H1 (cell line): ENCODE data around the gene RAD51B. TPM values are rescaled to one million over a fixed set of nuclear protein-coding genes. Genes with fewer than 3 reads are reported as not detected.

ENCODE experiments used
- CTCF ChIA-PET: fragments of 300-600 bp; sonication (Branson Sonifier 250); formaldehyde crosslinking; loops from one replicate; lab custom pipeline; 2021; ENCODE audit not compliant: partially characterized antibody; lab: Charles Lee
- POLR2A ChIA-PET: fragments of 300-600 bp; sonication (Branson Sonifier 250); formaldehyde crosslinking; loops from one replicate; lab custom pipeline; 2021; ENCODE audit warnings: inconsistent platforms; ENCODE audit not compliant: partially characterized antibody; lab: Charles Lee
- DNase-seq, 2 experiments: peaks; one replicate each; pipeline versions ENCODE4 v3.0.0 to v3.0.0-alpha.2; 2010 to 2022; ENCODE audit warnings: low spot score in 2 of 2, low read depth in 1 of 2, mixed read lengths in 1 of 2
- FAIRE-seq: peaks from 2 replicates; lab custom pipeline; 2011; peaks lifted over from hg19 to GRCh38; lab: Jason Lieb, UNC
- H2AFZ ChIP-seq: 2 replicates; pipeline ENCODE4 v1.8.1; 2012; ENCODE audit warnings: low read length, inconsistent platforms
- H2AK5ac ChIP-seq: 2 replicates; pipeline ENCODE4 v1.6.1; 2013; ENCODE audit warnings: low read depth, low read length
- H2BK120ac ChIP-seq: replicated peaks from 2 replicates; pipeline ENCODE3; 2013; ENCODE audit warnings: low read depth, low read length, inconsistent platforms
- H2BK12ac ChIP-seq: 2 replicates; pipeline ENCODE4 v1.6.1; 2013; ENCODE audit warnings: low read depth, low read length
- H2BK15ac ChIP-seq: 2 replicates; pipeline ENCODE4 v1.6.1; 2013; ENCODE audit warnings: low read length
- H2BK20ac ChIP-seq: 2 replicates; pipeline ENCODE4 v1.6.1; 2013; ENCODE audit warnings: low read length
- H2BK5ac ChIP-seq: 2 replicates; pipeline ENCODE4 v1.6.1; 2013; ENCODE audit warnings: low read depth, low read length
- H3K14ac ChIP-seq: 2 replicates; pipeline ENCODE4 v1.6.1; 2013; ENCODE audit warnings: inconsistent platforms; ENCODE audit not compliant: insufficient read length
- H3K18ac ChIP-seq: 2 replicates; pipeline ENCODE4 v1.6.1; 2013; ENCODE audit warnings: low read length; ENCODE audit errors: extremely low read depth
- H3K23ac ChIP-seq: 2 replicates; pipeline ENCODE4 v1.6.1; 2013; ENCODE audit warnings: inconsistent platforms; ENCODE audit not compliant: insufficient read length
- H3K23me2 ChIP-seq: 2 replicates; pipeline ENCODE4 v1.6.1; 2013; ENCODE audit warnings: low read depth, low read length
- H3K27ac ChIP-seq: 2 replicates; pipeline ENCODE4 v1.6.1; 2011; ENCODE audit warnings: low read depth, low read length, inconsistent platforms
- H3K27me3 ChIP-seq, 4 experiments: replicated peaks in 1 of 4; 1 replicate in 1 of 4; 2 replicates in 3 of 4; pipeline versions ENCODE4 v1.6.1 to v1.8.1; 2011 to 2013; ENCODE audit warnings: low read length in 3 of 4, mild to moderate bottlenecking in 3 of 4, inconsistent platforms in 2 of 4, mixed read lengths in 2 of 4, moderate library complexity in 1 of 4; ENCODE audit not compliant: control insufficient read depth in 3 of 4, insufficient read depth in 3 of 4; ENCODE audit errors: extremely low read depth in 1 of 4
- H3K36me3 ChIP-seq, 4 experiments: 2 replicates each; pipeline versions ENCODE4 v1.6.1 to v1.8.1; 2011 to 2013; ENCODE audit warnings: mild to moderate bottlenecking in 4 of 4, low read length in 3 of 4, moderate library complexity in 2 of 4, control low read depth in 1 of 4, inconsistent platforms in 1 of 4; ENCODE audit not compliant: insufficient read depth in 4 of 4, control insufficient read depth in 2 of 4
- H3K4ac ChIP-seq: replicated peaks from 2 replicates; pipeline ENCODE3; 2013; ENCODE audit warnings: low read length, low read depth, mixed read lengths, inconsistent platforms; ENCODE audit not compliant: insufficient read length
- H3K4me1 ChIP-seq, 4 experiments: replicated peaks in 1 of 4; 1 replicate in 1 of 4; 2 replicates in 3 of 4; pipeline versions ENCODE4 v1.6.1 to v1.8.1; 2011 to 2013; ENCODE audit warnings: low read length in 3 of 4, inconsistent platforms in 2 of 4, mixed read lengths in 1 of 4; ENCODE audit not compliant: insufficient read depth in 4 of 4, control insufficient read depth in 3 of 4
- H3K4me2 ChIP-seq, 2 experiments: 2 replicates each; pipeline versions ENCODE4 v1.6.1 to v1.8.1; 2011 to 2013; ENCODE audit warnings: low read depth in 2 of 2, low read length in 2 of 2, control low read depth in 1 of 2, inconsistent platforms in 1 of 2, mild to moderate bottlenecking in 1 of 2; ENCODE audit not compliant: insufficient read depth in 1 of 2
- H3K4me3 ChIP-seq, 4 experiments: fragments of 200-600, 300-600 bp in 1 of 4; sonication (generic), shearing (Covaris generic), sonication (Bioruptor Twin) in 1 of 4; 2 replicates each; pipeline versions ENCODE4 v1.5.1 to v1.8.1; 2011 to 2016; ENCODE audit warnings: low read length in 4 of 4, low read depth in 3 of 4, control low read depth in 2 of 4, inconsistent platforms in 2 of 4, mild to moderate bottlenecking in 2 of 4, mixed read lengths in 1 of 4, moderate library complexity in 1 of 4; ENCODE audit not compliant: insufficient read depth in 2 of 4; ENCODE audit errors: extremely low read depth in 1 of 4
- H3K56ac ChIP-seq: replicated peaks from 2 replicates; pipeline ENCODE3; 2013; ENCODE audit warnings: low read depth, mild to moderate bottlenecking, mixed read lengths, low read length, inconsistent platforms; ENCODE audit not compliant: insufficient read length
- H3K79me1 ChIP-seq: 2 replicates; pipeline ENCODE4 v1.6.1; 2013; ENCODE audit warnings: low read depth, low read length, control low read depth
- H3K79me2 ChIP-seq, 2 experiments: 2 replicates each; pipeline versions ENCODE4 v1.6.1 to v1.8.1; 2012 to 2013; ENCODE audit warnings: low read length in 2 of 2, mild to moderate bottlenecking in 2 of 2, inconsistent platforms in 1 of 2; ENCODE audit not compliant: insufficient read depth in 2 of 2, control insufficient read depth in 1 of 2
- H3K9ac ChIP-seq, 4 experiments: replicated peaks in 1 of 4; 1 replicate in 1 of 4; 2 replicates in 3 of 4; pipeline versions ENCODE4 v1.6.1 to v1.8.1; 2011 to 2013; ENCODE audit warnings: low read depth in 3 of 4, low read length in 3 of 4, control low read depth in 2 of 4, mild to moderate bottlenecking in 2 of 4, moderate library complexity in 2 of 4, inconsistent platforms in 1 of 4; ENCODE audit errors: extremely low read depth in 1 of 4
- H3K9me3 ChIP-seq, 2 experiments: 2 replicates each; pipeline versions ENCODE4 v1.6.1 to v1.8.1; 2012 to 2013; ENCODE audit warnings: mild to moderate bottlenecking in 2 of 2, moderate library complexity in 2 of 2, control low read depth in 1 of 2, inconsistent platforms in 1 of 2, low read depth in 1 of 2, low read length in 1 of 2, mixed read lengths in 1 of 2; ENCODE audit not compliant: insufficient read depth in 2 of 2
- H4K20me1 ChIP-seq, 2 experiments: replicated peaks in 1 of 2; 2 replicates each; pipeline versions ENCODE3 to v1.8.1; 2011 to 2013; ENCODE audit warnings: inconsistent platforms in 2 of 2, low read length in 2 of 2, mild to moderate bottlenecking in 1 of 2; ENCODE audit not compliant: insufficient read depth in 2 of 2, control insufficient read depth in 1 of 2
- H4K5ac ChIP-seq: 2 replicates; pipeline ENCODE4 v1.6.1; 2013; ENCODE audit warnings: low read length, low read depth, mixed read lengths, inconsistent platforms; ENCODE audit not compliant: insufficient read length
- H4K8ac ChIP-seq: 2 replicates; pipeline ENCODE4 v1.8.0; 2013; ENCODE audit warnings: mild to moderate bottlenecking, moderate library complexity, low read length, inconsistent platforms; ENCODE audit not compliant: insufficient read depth; ENCODE audit errors: extremely low read depth
- H4K91ac ChIP-seq: replicated peaks from 2 replicates; pipeline ENCODE3; 2013; ENCODE audit warnings: low read length, mixed read lengths, inconsistent platforms; ENCODE audit not compliant: insufficient read length
- KDM4A ChIP-seq: IDR thresholded peaks from one replicate; pipeline ENCODE4 v1.7.1; 2012; ENCODE audit warnings: low read depth, mild to moderate bottlenecking, moderate library complexity, low read length, inconsistent platforms; ENCODE audit not compliant: severe bottlenecking
- MAFK ChIP-seq: IDR thresholded peaks from 2 replicates; pipeline ENCODE4 v1.6.1; 2012; ENCODE audit warnings: low read depth, mild to moderate bottlenecking, improper control_type of control experiment, low read length
- RBBP5 ChIP-seq: IDR thresholded peaks from 2 replicates; pipeline ENCODE4 v1.7.1; 2012; ENCODE audit warnings: low read depth, mild to moderate bottlenecking, inconsistent platforms, low read length, moderate library complexity, borderline replicate concordance
- SIN3A ChIP-seq, 2 experiments: IDR thresholded peaks in 1 of 2; conservative IDR thresholded peaks in 1 of 2; 2 replicates each; pipeline ENCODE4 v1.6.1; 2011 to 2012; ENCODE audit warnings: low read length in 2 of 2, improper control_type of control experiment in 1 of 2, low read depth in 1 of 2, mild to moderate bottlenecking in 1 of 2
- TCF12 ChIP-seq: IDR thresholded peaks from 2 replicates; pipeline ENCODE4 v1.6.1; 2011; ENCODE audit warnings: low read depth, mild to moderate bottlenecking, low read length
- WGBS, 2 experiments: shearing (Covaris generic) in 1 of 2; methylation state at CpG; one replicate each; pipeline versions ENCODE4 v1.1.6 to v1.1.7; 2013 to 2015; ENCODE audit warnings: low lambda C conversion rate in 2 of 2, mixed read lengths in 2 of 2, inconsistent platforms in 1 of 2, low coverage in 1 of 2, missing lambda C conversion rate in 1 of 2; ENCODE audit not compliant: insufficient replicate concordance in 2 of 2, insufficient coverage in 1 of 2, insufficient read length in 1 of 2; ENCODE audit errors: extremely low coverage in 1 of 2, missing lambda C conversion rate in 1 of 2; 5-methylcytosine and 5-hydroxymethylcytosine counted together
- polyA plus RNA-seq, 7 experiments: library from polyadenylated mRNA; depleted of rRNA in 3 of 7; stranded (reverse) in 5 of 7; unstranded in 2 of 7; fragments of >200 nt in 5 of 7; fragments of 200-250 nt in 2 of 7; gene quantifications; 1 replicate in 5 of 7; 2 replicates in 1 of 7; 4 replicates in 1 of 7; pipeline versions ENCODE4 v1.2.1 to v1.2.3, GENCODE V29; 2011 to 2013; ENCODE audit warnings: missing spikeins in 2 of 7, mixed read lengths in 2 of 7
- total RNA-seq: library from RNA; stranded (reverse); fragmentation: NEBNext Ultra II Directional; extraction: Animal tissue kit (Norgen Biotek cat#: 25700); gene quantifications from 2 replicates; pipeline ENCODE4 v1.2.1, GENCODE V29; 2021

RAD51B gene
- total and polyA plus RNA-seq, 2 of the 8 experiments (the other 6 are each of a cell fraction or from before 2014, with no cell fraction given) = 3.9 to 14.9 TPM

DNA sequence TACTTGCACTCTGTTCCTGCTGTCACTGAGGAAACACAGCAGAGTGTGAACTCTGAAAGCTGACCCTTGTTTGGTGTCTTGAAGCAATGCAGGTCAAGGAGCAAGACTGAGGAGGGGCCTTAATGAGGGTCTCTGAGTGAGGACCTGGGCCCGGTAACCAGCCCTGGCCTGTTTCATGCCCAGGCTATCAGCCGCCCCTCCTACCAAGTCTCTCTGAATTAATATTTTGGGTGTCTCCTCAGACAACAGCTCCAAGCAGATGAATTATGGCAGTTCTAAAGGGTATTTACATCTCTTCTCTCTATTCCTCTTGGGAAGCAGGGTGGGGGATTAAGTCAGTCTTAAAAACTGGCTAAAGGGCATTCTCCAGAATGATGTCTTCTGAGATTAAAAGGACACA, 578.8 kb downstream of the RAD51B start:
- peaks cover 3 to 8% (median 4%) of the 10 kb centered on the region in 4 experiments for H3K4me1 ChIP-seq
- no peak overlapping the region for H3K9ac ChIP-seq
- no peak overlapping the region for H2AFZ ChIP-seq
- H3K9me3 ChIP-seq = no peaks in the 10 kb centered on the region
- H4K5ac ChIP-seq = no peak overlapping the region
- TF ChIP-seq MAFK = no peak
- no peak for TF ChIP-seq TCF12
- no peak for TF ChIP-seq SIN3A (conservative IDR thresholded peaks at IDR 0.05 in 1 of 2, IDR thresholded peaks at IDR 0.05 in 1 of 2; ENCODE audit: low read depth in 1 of 2, low read length in 2 of 2)
- TF ChIP-seq RBBP5 = no peak
- TF ChIP-seq KDM4A = no peak
- no peak overlapping the region for H2AK5ac ChIP-seq
- H4K8ac ChIP-seq = no peak overlapping the region
- H2BK120ac ChIP-seq = no peak overlapping the region
- no peaks in the 10 kb centered on the region for H3K79me2 ChIP-seq
- DNase-seq (no peak), FAIRE-seq (no peak)
- no peaks in the 10 kb centered on the region for H4K20me1 ChIP-seq
- H2BK5ac ChIP-seq = no peak overlapping the region
- no peak overlapping the region for H3K18ac ChIP-seq
- no peak overlapping the region for H3K23ac ChIP-seq
- ChIA-PET POLR2A (no interaction called here), CTCF (no interaction called here)
- H3K4me2 ChIP-seq = no peak overlapping the region
- no peak overlapping the region for H2BK20ac ChIP-seq
- no peak overlapping the region for H4K91ac ChIP-seq
- H3K27ac ChIP-seq = no peak overlapping the region
- H2BK15ac ChIP-seq = no peak overlapping the region
- no peaks in the 10 kb centered on the region for H3K36me3 ChIP-seq
- H3K4me3 ChIP-seq = no peak overlapping the region
- H3K23me2 ChIP-seq = no peaks in the 10 kb centered on the region; the same call in 1 of the 2 replicates
- no peak overlapping the region for H3K4ac ChIP-seq
- no peak overlapping the region for H3K14ac ChIP-seq
- no peak overlapping the region for H3K56ac ChIP-seq
- no peaks in the 10 kb centered on the region for H3K79me1 ChIP-seq
- no peaks in the 10 kb centered on the region for H3K27me3 ChIP-seq
- H2BK12ac ChIP-seq = no peak overlapping the region
- 83% methylated on average over 2 of the region's 2 CpGs; no CpG with 5 or more reads in 1 of the 2 experiments for WGBS, 2 experiments
